Endothelial cell of umbilical vein (primary cell): Measurements from ENCODE around the gene KLF15. TPM values are rescaled to one million over a fixed set of nuclear protein-coding genes. Genes with fewer than 3 reads are reported as not detected.

Experiments used
- BruUV-seq: library from RNA; stranded (reverse); fragments of 400-500 nt; replicated peaks from 2 replicates; lab custom pipeline; 2021; lab: Mats Ljungman, UMichigan
- CTCF ChIA-PET: fragments of 300-600, 350-600 bp; sonication (Branson Sonifier 250); formaldehyde crosslinking; loops from one replicate; lab custom pipeline; 2021; ENCODE audit warnings: antibody characterized with exemption, inconsistent platforms; lab: Charles Lee
- POLR2A ChIA-PET: fragments of 300-600, 350-600 bp; sonication (Branson Sonifier 250); formaldehyde crosslinking; loops from one replicate; lab custom pipeline; 2021; ENCODE audit warnings: antibody characterized with exemption, inconsistent platforms; lab: Charles Lee
- DNase-seq: peaks from one replicate; pipeline ENCODE4 v3.0.0-alpha.2; 2011; ENCODE audit warnings: low read depth, low spot score
- FAIRE-seq: peaks from 2 replicates; lab custom pipeline; 2011; peaks lifted over from hg19 to GRCh38; lab: Jason Lieb, UNC
- H2AFZ ChIP-seq: 2 replicates; pipeline ENCODE4 v1.6.0; 2012; ENCODE audit warnings: low read depth, low read length, control low read depth, inconsistent platforms
- H3K27ac ChIP-seq: 2 replicates; pipeline ENCODE4 v1.5.1; 2011; ENCODE audit warnings: low read depth, mild to moderate bottlenecking, control low read depth, low read length, moderate library complexity; ENCODE audit not compliant: insufficient read depth
- H3K27me3 ChIP-seq, 2 experiments: 2 replicates each; pipeline versions ENCODE4 v1.6.0 to v1.6.1; 2011; ENCODE audit warnings: low read length in 2 of 2, mixed read lengths in 1 of 2; ENCODE audit not compliant: control insufficient read depth in 2 of 2, insufficient read depth in 2 of 2
- H3K36me3 ChIP-seq, 2 experiments: 2 replicates in 1 of 2; 3 replicates in 1 of 2; pipeline ENCODE4 v1.5.1; 2011; ENCODE audit warnings: low read length in 2 of 2, mild to moderate bottlenecking in 1 of 2, moderate library complexity in 1 of 2; ENCODE audit not compliant: control insufficient read depth in 2 of 2, insufficient read depth in 2 of 2; ENCODE audit errors: extremely low read depth in 1 of 2
- H3K4me1 ChIP-seq: 3 replicates; pipeline ENCODE4 v1.5.1; 2011; ENCODE audit warnings: mild to moderate bottlenecking, low read length; ENCODE audit not compliant: control insufficient read depth, insufficient read depth; ENCODE audit errors: extremely low read depth
- H3K4me2 ChIP-seq: 2 replicates; pipeline ENCODE4 v1.6.1; 2011; ENCODE audit warnings: low read length, control low read depth, mixed read lengths; ENCODE audit not compliant: insufficient read depth
- H3K4me3 ChIP-seq, 3 experiments: fragments of 200-600 bp in 1 of 3; sonication (generic), shearing (Covaris generic) in 1 of 3; replicated peaks in 1 of 3; 2 replicates each; pipeline ENCODE4 v1.5.1; 2011 to 2016; ENCODE audit warnings: control low read depth in 3 of 3, low read length in 3 of 3, mild to moderate bottlenecking in 2 of 3, inconsistent platforms in 1 of 3, low read depth in 1 of 3, moderate library complexity in 1 of 3; ENCODE audit not compliant: insufficient read depth in 1 of 3
- H3K79me2 ChIP-seq: 2 replicates; pipeline ENCODE4 v1.6.0; 2012; ENCODE audit warnings: low read length, inconsistent platforms; ENCODE audit not compliant: control insufficient read depth, insufficient read depth
- H3K9ac ChIP-seq: replicated peaks from 2 replicates; pipeline ENCODE3; 2011; ENCODE audit warnings: low read length, control low read depth; ENCODE audit not compliant: insufficient read depth; ENCODE audit errors: extremely low read depth
- H3K9me1 ChIP-seq: replicated peaks from 3 replicates; pipeline ENCODE4 v1.6.0; 2011; ENCODE audit warnings: mild to moderate bottlenecking, low read length; ENCODE audit not compliant: control insufficient read depth, insufficient read depth; ENCODE audit errors: extremely low read depth
- H3K9me3 ChIP-seq: replicated peaks from 2 replicates; pipeline ENCODE4 v1.5.1; 2012; ENCODE audit warnings: low read length, inconsistent platforms; ENCODE audit not compliant: control insufficient read depth, insufficient read depth
- H4K20me1 ChIP-seq: replicated peaks from 2 replicates; pipeline ENCODE3; 2011; ENCODE audit warnings: mild to moderate bottlenecking, low read length; ENCODE audit not compliant: control insufficient read depth, insufficient read depth; ENCODE audit errors: extremely low read depth
- EZH2 ChIP-seq: IDR thresholded peaks from 2 replicates; pipeline ENCODE4 v1.6.1; 2012; ENCODE audit warnings: borderline replicate concordance, low read depth, mild to moderate bottlenecking, moderate library complexity, low read length, inconsistent platforms; ENCODE audit not compliant: severe bottlenecking
- FOS ChIP-seq: IDR thresholded peaks from 2 replicates; pipeline ENCODE4 v1.6.1; 2011; ENCODE audit warnings: mild to moderate bottlenecking, low read length, moderate library complexity, borderline replicate concordance; ENCODE audit not compliant: insufficient read depth
- GATA2 ChIP-seq: IDR thresholded peaks from 2 replicates; pipeline ENCODE4 v1.7.0; 2011; ENCODE audit warnings: low read depth, mild to moderate bottlenecking, moderate library complexity, mixed read lengths, low read length; ENCODE audit not compliant: insufficient read length, insufficient read depth
- JUN ChIP-seq: IDR thresholded peaks from 2 replicates; pipeline ENCODE4 v1.6.1; 2011; ENCODE audit warnings: borderline replicate concordance, low read depth; ENCODE audit not compliant: insufficient read length, insufficient read depth
- MAX ChIP-seq: IDR thresholded peaks from 2 replicates; pipeline ENCODE4 v1.6.1; 2011; ENCODE audit not compliant: insufficient read depth, insufficient read length
- MYC ChIP-seq: IDR thresholded peaks from one replicate; pipeline ENCODE4 v1.6.1; 2011; ENCODE audit warnings: mild to moderate bottlenecking, low read depth, low read length
- POLR2A ChIP-seq: IDR thresholded peaks from 2 replicates; pipeline ENCODE4 v1.6.1; 2012; ENCODE audit warnings: low read depth, mild to moderate bottlenecking, control low read depth, low read length
- POLR2AphosphoS5 ChIP-seq: IDR thresholded peaks from 2 replicates; pipeline ENCODE4 v1.6.1; 2012; ENCODE audit warnings: low read depth, mild to moderate bottlenecking, control low read depth, low read length, moderate library complexity; ENCODE audit not compliant: insufficient read depth
- dilution Hi-C: fragments of 300-500 bp; cut with MboI; formaldehyde crosslinking; loops from one replicate; pipeline ENCODE4 v1.15.0; 2019; ENCODE audit warnings: low sequenced_read_pairs; ENCODE audit not compliant: extremely low pct_ligation_motif_present
- intact Hi-C: fragments of 100-400 bp; cut with micrococcal nuclease; formaldehyde crosslinking; loops from one replicate; pipeline ENCODE4 v1.10.0; 2022
- polyA plus RNA-seq, 4 experiments: library from polyadenylated mRNA; depleted of rRNA in 3 of 4; stranded (reverse) in 3 of 4; unstranded in 1 of 4; fragments of >200 nt; gene quantifications; 2 replicates each; pipeline versions ENCODE4 v1.2.1 to v1.2.3, GENCODE V29; 2011 to 2012; ENCODE audit warnings: missing spikeins in 1 of 4
- total RNA-seq: library from RNA; stranded (reverse); gene quantifications from 2 replicates; pipeline ENCODE4 v1.2.3, GENCODE V29; 2021
- TF ChIP-seq, protein P1 (sequence below), 2 donors: IDR thresholded peaks; 1 replicate in 1 of 2; 2 replicates in 1 of 2; pipeline ENCODE4 v1.5.1; 2011; ENCODE audit warnings: low read length in 2 of 2, mild to moderate bottlenecking in 2 of 2, moderate library complexity in 2 of 2, control low read depth in 1 of 2, inconsistent platforms in 1 of 2, low read depth in 1 of 2; ENCODE audit not compliant: insufficient read depth in 1 of 2; ENCODE audit errors: extremely low read depth in 1 of 2

Gene KLF15
- total and polyA plus RNA-seq, 2 donors (not counting 3 experiments of a cell fraction or from before 2014, with no cell fraction given): 2.2 to 3.0 TPM

- no peaks in the 10 kb centered on the region for H3K36me3 ChIP-seq
Measured at GRCh38 chr3:126342211-126342610, 15.0 kb downstream of the KLF15 start.

More at GRCh38 chr3:126342211-126342610, 15.0 kb downstream of the KLF15 start:
- Histone ChIP-seq H2AFZ (no peak overlapping the region), H4K20me1 (no peaks in the 10 kb centered on the region), H3K4me1 (no peaks in the 10 kb centered on the region), H3K9ac (no peak overlapping the region), H3K27me3 (no peaks in the 10 kb centered on the region), H3K9me1 (no peaks in the 10 kb centered on the region), H3K79me2 (no peaks in the 10 kb centered on the region), H3K4me2 (no peak overlapping the region), H3K27ac (no peak overlapping the region), H3K4me3 (no peak overlapping the region), H3K9me3 (no peaks in the 10 kb centered on the region)
- dilution Hi-C loops (no loop called here), intact Hi-C loops (no loop called here)
- no peak for DNase-seq
- ChIA-PET CTCF (interaction anchor here (1.0 kb wide), 1 partner anchor 82 kb away, joined by 3 read pairs; no protein-coding TSS in a partner anchor), POLR2A (no interaction called here)
- no TSS peak for BruUV-seq
- FAIRE-seq: no peak
- TF ChIP-seq EZH2 (no peak), JUN (no peak), POLR2AphosphoS5 (no peak), MYC (no peak), FOS (no peak), GATA2 (no peak), MAX (no peak), POLR2A (no peak)
- TF ChIP-seq, protein P1, sequence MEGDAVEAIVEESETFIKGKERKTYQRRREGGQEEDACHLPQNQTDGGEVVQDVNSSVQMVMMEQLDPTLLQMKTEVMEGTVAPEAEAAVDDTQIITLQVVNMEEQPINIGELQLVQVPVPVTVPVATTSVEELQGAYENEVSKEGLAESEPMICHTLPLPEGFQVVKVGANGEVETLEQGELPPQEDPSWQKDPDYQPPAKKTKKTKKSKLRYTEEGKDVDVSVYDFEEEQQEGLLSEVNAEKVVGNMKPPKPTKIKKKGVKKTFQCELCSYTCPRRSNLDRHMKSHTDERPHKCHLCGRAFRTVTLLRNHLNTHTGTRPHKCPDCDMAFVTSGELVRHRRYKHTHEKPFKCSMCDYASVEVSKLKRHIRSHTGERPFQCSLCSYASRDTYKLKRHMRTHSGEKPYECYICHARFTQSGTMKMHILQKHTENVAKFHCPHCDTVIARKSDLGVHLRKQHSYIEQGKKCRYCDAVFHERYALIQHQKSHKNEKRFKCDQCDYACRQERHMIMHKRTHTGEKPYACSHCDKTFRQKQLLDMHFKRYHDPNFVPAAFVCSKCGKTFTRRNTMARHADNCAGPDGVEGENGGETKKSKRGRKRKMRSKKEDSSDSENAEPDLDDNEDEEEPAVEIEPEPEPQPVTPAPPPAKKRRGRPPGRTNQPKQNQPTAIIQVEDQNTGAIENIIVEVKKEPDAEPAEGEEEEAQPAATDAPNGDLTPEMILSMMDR (IDR thresholded peaks at IDR 0.05; ENCODE audit: extremely low read depth in 1 of 2, insufficient read depth in 1 of 2, low read depth in 1 of 2, low read length in 2 of 2): no peak
